BJ (cell line): ENCODE data around the gene TGM1. TPM values are rescaled to one million over a fixed set of nuclear protein-coding genes. Genes with fewer than 3 reads are reported as not detected.

Source experiments
- CTCF ChIA-PET: fragments of 350-600 bp; formaldehyde crosslinking; extraction: SDS; loops from one replicate; lab custom pipeline; 2021; ENCODE audit warnings: antibody characterized with exemption, inconsistent platforms; lab: Yijun Ruan, JAX
- POLR2A ChIA-PET: fragments of 300-600 bp; sonication (Branson Sonifier 250); formaldehyde crosslinking; extraction: SDS; loops from one replicate; lab custom pipeline; 2021; ENCODE audit warnings: antibody characterized with exemption; lab: Charles Lee
- DNase-seq: peaks from one replicate; pipeline ENCODE4 v3.0.0-alpha.2; 2011; ENCODE audit warnings: low read depth
- H3K27me3 ChIP-seq: 2 replicates; pipeline ENCODE4 v1.6.0; 2011; ENCODE audit warnings: low read length; ENCODE audit not compliant: control insufficient read depth, insufficient read depth
- H3K36me3 ChIP-seq: 2 replicates; pipeline ENCODE4 v1.5.1; 2011; ENCODE audit warnings: low read length; ENCODE audit not compliant: control insufficient read depth, insufficient read depth
- H3K4me3 ChIP-seq: 2 replicates; pipeline ENCODE4 v1.5.1; 2011; ENCODE audit warnings: low read depth, mild to moderate bottlenecking, control low read depth, low read length
- CTCF ChIP-seq: IDR thresholded peaks from 2 replicates; pipeline ENCODE4 v1.5.1; 2011; ENCODE audit warnings: low read depth, mild to moderate bottlenecking, control low read depth, inconsistent platforms, low read length, moderate library complexity; ENCODE audit not compliant: insufficient read depth
- polyA plus RNA-seq: library from polyadenylated mRNA; depleted of rRNA; stranded (reverse); fragments of >200 nt; gene quantifications from 2 replicates; pipeline ENCODE4 v1.2.3, GENCODE V29; 2011

TGM1 gene
- polyA plus RNA-seq, 1 experiment = 2.9 TPM

GRCh38 chr14:24241829-24242443 is 21.0 kb downstream of the TGM1 start:
- Histone ChIP-seq H3K27me3 (no peaks in the 10 kb centered on the region), H3K4me3 (peak overlapping the region; percentile 64), H3K36me3 (peaks cover 23% of the 10 kb centered on the region)
- no peak for DNase-seq
- TF ChIP-seq CTCF = peak; percentile 70
- CTCF ChIA-PET = interaction anchor here (0.6 to 11.1 kb wide), 35 partner anchors 9 to 194 kb away, joined by 3 to 205 read pairs (median 6); partner anchors contain the start of genes CIDEB, DHRS1, GMPR2 and IRF9
- POLR2A ChIA-PET = interaction anchor here (0.6 to 0.9 kb wide), 3 partner anchors 51 to 157 kb away, joined by 3 to 8 read pairs (median 3); partner anchors contain the start of gene NYNRIN

- Histone ChIP-seq H3K27me3 (no peaks in the 10 kb centered on the region), H3K36me3 (peaks cover 25% of the 10 kb centered on the region), H3K4me3 (no peak overlapping the region)
- POLR2A ChIA-PET = no interaction called here
- DNase-seq = no peak
- CTCF ChIA-PET = interaction anchor here (3.7 to 11.1 kb wide), 2 partner anchors 58 to 69 kb away, joined by 65 to 205 read pairs; partner anchors contain the start of genes CIDEB, DHRS1, LTB4R and LTB4R2
- TF ChIP-seq CTCF = no peak
Measured at GRCh38 chr14:24240110-24240918, 22.7 kb downstream of the TGM1 start.

DNA sequence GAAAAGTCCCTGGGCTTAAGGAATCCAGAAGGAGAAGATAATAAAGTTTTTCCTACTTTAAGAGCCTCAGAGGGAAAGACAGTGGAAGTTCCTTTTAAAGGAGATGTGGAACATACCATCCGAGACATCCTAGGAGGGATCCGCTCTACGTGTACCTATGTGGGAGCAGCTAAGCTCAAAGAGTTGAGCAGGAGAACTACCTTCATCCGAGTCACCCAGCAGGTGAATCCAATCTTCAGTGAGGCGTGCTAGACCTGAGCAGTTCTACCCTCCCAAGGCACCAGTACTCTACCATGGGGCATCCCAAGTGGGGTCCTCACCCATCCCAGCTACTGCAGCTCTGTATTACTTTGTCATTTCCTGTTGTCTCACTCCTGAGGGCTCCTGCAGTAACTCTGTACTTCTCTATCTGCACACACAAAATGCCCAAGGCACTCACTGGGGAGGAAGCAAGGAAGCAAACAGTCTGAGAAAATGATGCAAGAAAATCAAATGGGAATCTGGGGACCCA is 24.4 kb downstream of the TGM1 start:
- POLR2A ChIA-PET = no interaction called here
- Histone ChIP-seq H3K4me3 (no peak overlapping the region), H3K27me3 (no peaks in the 10 kb centered on the region), H3K36me3 (peaks cover 25% of the 10 kb centered on the region)
- TF ChIP-seq CTCF = no peak
- DNase-seq = no peak
- CTCF ChIA-PET = interaction anchor here (0.7 to 11.1 kb wide), 5 partner anchors 10 to 60 kb away, joined by 3 to 205 read pairs (median 5); partner anchors contain the start of genes DHRS1 and NOP9

GRCh38 chr14:24238123-24238522 is 24.9 kb downstream of the TGM1 start:
- no peak for DNase-seq
- peaks cover 25% of the 10 kb centered on the region for H3K36me3 ChIP-seq

More at GRCh38 chr14:24238123-24238522, 24.9 kb downstream of the TGM1 start:
- POLR2A ChIA-PET = interaction anchor here (0.6 kb wide), 1 partner anchor 144 kb away, joined by 3 read pairs; no protein-coding TSS in a partner anchor
- Histone ChIP-seq H3K4me3 (no peak overlapping the region), H3K27me3 (no peaks in the 10 kb centered on the region)
- TF ChIP-seq CTCF = no peak
- CTCF ChIA-PET = interaction anchor here (0.6 to 1.4 kb wide), 6 partner anchors 10 to 69 kb away, joined by 3 to 6 read pairs (median 4); no protein-coding TSS in a partner anchor
